Peyer's patch (tissue), 4 donors: Measurements from ENCODE around the gene SBF2. TPM values are rescaled to one million over a fixed set of nuclear protein-coding genes. Genes with fewer than 3 reads are reported as not detected.

ENCODE experiments used
- DNase-seq, 3 donors: peaks; one replicate each; pipeline ENCODE4 v3.0.0-alpha.2; 2017 to 2019
- H3K27ac ChIP-seq, 4 donors: fragments of 200-600 bp; sonication (generic); one replicate each; pipeline ENCODE4 v1.5.1; 2016 to 2019
- H3K27me3 ChIP-seq, 2 donors: fragments of 200-600 bp; sonication (generic); one replicate each; pipeline ENCODE4 v1.5.1; 2019
- H3K36me3 ChIP-seq, 3 donors: fragments of 200-600 bp; sonication (generic); one replicate each; pipeline ENCODE4 v1.5.1; 2016 to 2019
- H3K4me1 ChIP-seq, 4 donors: fragments of 200-600 bp; sonication (generic); one replicate each; pipeline ENCODE4 v1.5.1; 2016 to 2019
- H3K4me3 ChIP-seq, 4 donors: fragments of 200-600 bp; sonication (generic); 1 replicate in 3 of 4; 2 replicates in 1 of 4; pipeline ENCODE4 v1.5.1; 2016 to 2019; ENCODE audit warnings: mild to moderate bottlenecking in 1 of 4
- H3K9me3 ChIP-seq, 4 donors: fragments of 200-600 bp; sonication (generic); one replicate each; pipeline ENCODE4 v1.5.1; 2016 to 2019; ENCODE audit warnings: mild to moderate bottlenecking in 1 of 4
- CTCF ChIP-seq, 6 experiments: fragments of 450-650 bp in 4 of 6; fragments of 200-600 bp in 2 of 6; sonication (generic) in 1 of 6; IDR thresholded peaks; one replicate each; pipeline ENCODE4 v1.5.1; 2017 to 2019; ENCODE audit warnings: antibody characterized with exemption in 6 of 6, mild to moderate bottlenecking in 3 of 6, moderate library complexity in 1 of 6
- POLR2A ChIP-seq, 2 donors: fragments of 450-650 bp; IDR thresholded peaks; one replicate each; pipeline ENCODE4 v1.5.1; 2017; ENCODE audit warnings: antibody characterized with exemption in 2 of 2, mild to moderate bottlenecking in 2 of 2, moderate library complexity in 2 of 2
- total RNA-seq, 4 donors: library from RNA; depleted of rRNA; stranded (reverse); fragments of >200 nt; gene quantifications; one replicate each; pipeline ENCODE4 v1.1.0, GENCODE V29; 2016

Gene SBF2
- 10 to 100 TPM; 52.7 to 70.1 (median 56.7) TPM for total RNA-seq

GRCh38 chr11:10293423-10294289 lies at the start of gene SBF2:
TSS of gene SBF2 (minus strand) at chr11:10294219. CDS start at chr11:10294069, 150 bp downstream.
- no peaks in the 10 kb centered on the region for H3K36me3 ChIP-seq
- DNase-seq, result peak; percentile 72 to 90 (median 89)
- no peaks in the 10 kb centered on the region for H3K9me3 ChIP-seq
- peak within 1 kb of the TSS; percentile 87 to 99 (median 94) for H3K27ac ChIP-seq
- TF ChIP-seq CTCF (IDR thresholded peaks at IDR 0.05) (no peak), POLR2A (IDR thresholded peaks at IDR 0.05) (peak; percentile 80 to 92)
- no peaks in the 10 kb centered on the region for H3K27me3 ChIP-seq
- H3K4me3 ChIP-seq, result peak within 1 kb of the TSS; percentile 84 to 99 (median 99)
- peaks cover 0 to 28% (median 6%) of the 10 kb centered on the region in 4 donors for H3K4me1 ChIP-seq

- Histone ChIP-seq H3K4me1 (no peaks in the 10 kb centered on the region), H3K36me3 (no peaks in the 10 kb centered on the region), H3K27ac (no peak overlapping the region), H3K4me3 (no peak overlapping the region), H3K9me3 (no peaks in the 10 kb centered on the region), H3K27me3 (no peaks in the 10 kb centered on the region)
- no peak for DNase-seq
- TF ChIP-seq CTCF (IDR thresholded peaks at IDR 0.05), result no peak
- no peak for TF ChIP-seq POLR2A (IDR thresholded peaks at IDR 0.05)
Observed at GRCh38 chr11:10338287-10338686, 44.3 kb upstream of the SBF2 start.

GRCh38 chr11:10333490-10333889 lies 39.5 kb upstream of the SBF2 start:
- H3K27ac ChIP-seq, result no peak overlapping the region
- no peaks in the 10 kb centered on the region for H3K9me3 ChIP-seq
- TF ChIP-seq CTCF (IDR thresholded peaks at IDR 0.05) (no peak), POLR2A (IDR thresholded peaks at IDR 0.05) (no peak)
- H3K4me1 ChIP-seq, result peaks cover 0 to 4% (median 0%) of the 10 kb centered on the region in 4 donors
- no peaks in the 10 kb centered on the region for H3K27me3 ChIP-seq
- no peak overlapping the region for H3K4me3 ChIP-seq
- DNase-seq, result no peak
- H3K36me3 ChIP-seq, result no peaks in the 10 kb centered on the region

GRCh38 chr11:10331548-10332289 lies 37.7 kb upstream of the SBF2 start:
- TF ChIP-seq CTCF (IDR thresholded peaks at IDR 0.05), result no peak
- TF ChIP-seq POLR2A (IDR thresholded peaks at IDR 0.05), result no peak
- Histone ChIP-seq H3K4me1 (peaks cover 0 to 17% (median 2%) of the 10 kb centered on the region in 4 donors), H3K4me3 (no peak overlapping the region), H3K9me3 (no peaks in the 10 kb centered on the region), H3K27me3 (no peaks in the 10 kb centered on the region), H3K36me3 (no peaks in the 10 kb centered on the region), H3K27ac (no peak overlapping the region)
- no peak for DNase-seq

- DNase-seq, result no peak
- no peak overlapping the region for H3K27ac ChIP-seq
- peaks cover 0 to 29% (median 3%) of the 10 kb centered on the region in 4 donors for H3K4me1 ChIP-seq
- H3K36me3 ChIP-seq, result no peaks in the 10 kb centered on the region
- TF ChIP-seq CTCF (IDR thresholded peaks at IDR 0.05), result no peak
- no peak for TF ChIP-seq POLR2A (IDR thresholded peaks at IDR 0.05)
- H3K27me3 ChIP-seq, result no peaks in the 10 kb centered on the region
- no peaks in the 10 kb centered on the region for H3K9me3 ChIP-seq
- H3K4me3 ChIP-seq, result no peak overlapping the region
Observed at GRCh38 chr11:10329935-10330334, 35.9 kb upstream of the SBF2 start.
